ENCODE results near the gene NPTXR. TPM values are rescaled to one million over a fixed set of nuclear protein-coding genes. Genes with fewer than 3 reads are reported as not detected.

Gene NPTXR
- total and polyA plus RNA-seq, 10 of the 15 experiments (the other 5 are each of a cell fraction or from before 2014, with no cell fraction given): 0.02 to 0.38 (median 0.07) TPM; not detected in 2

- no peak for TF ChIP-seq CUX1 (IDR thresholded peaks at IDR 0.05; ENCODE audit: insufficient replicate concordance, low read depth, low read length)
Measured at GRCh38 chr22:38826386-38826785, 17.4 kb downstream of the NPTXR start (continued).

GRCh38 chr22:38824585-38824984 lies 19.2 kb downstream of the NPTXR start:
- Histone ChIP-seq H3K4me3 (no peak overlapping the region), H3K27me3 (replicated peaks in 1 of 2; ENCODE audit: control insufficient read depth in 2 of 2, insufficient read depth in 2 of 2, low read length in 1 of 2) (peaks cover 0 to under 1% of the 10 kb centered on the region in 2 experiments; a peak in 3 of 4 replicates), H3K27ac (ENCODE audit: control insufficient read depth, insufficient read depth) (no peak overlapping the region), H3K79me2 (ENCODE audit: control insufficient read depth, insufficient read depth, low read length) (no peaks in the 10 kb centered on the region), H3K9me3 (replicated peaks; ENCODE audit: control insufficient read depth, insufficient read depth, low read length) (no peaks in the 10 kb centered on the region), H4K20me1 (ENCODE audit: control insufficient read depth, insufficient read depth) (no peaks in the 10 kb centered on the region), H3K4me1 (ENCODE audit: control insufficient read depth, insufficient read depth, low read length) (no peaks in the 10 kb centered on the region), H2AFZ (ENCODE audit: control insufficient read depth, low read depth, low read length) (no peak overlapping the region), H3K36me3 (ENCODE audit: control insufficient read depth in 2 of 2, insufficient read depth in 2 of 2, low read length in 1 of 2) (no peaks in the 10 kb centered on the region), H3K9ac (ENCODE audit: control insufficient read depth, insufficient read depth, low read length) (no peak overlapping the region), H3K4me2 (ENCODE audit: control insufficient read depth, insufficient read depth) (no peak overlapping the region)
- ChIA-PET CTCF (interaction anchor here (0.6 kb wide), 1 partner anchor 242 kb away, joined by 3 read pairs; no protein-coding TSS in a partner anchor), RAD21 (ENCODE audit: unreplicated experiment) (no interaction called here), POLR2A (no interaction called here), SMC1A (ENCODE audit: uncharacterized antibody, unreplicated experiment) (no interaction called here)
- TF ChIP-seq CTCF (IDR thresholded peaks at IDR 0.05 in 2 of 3, conservative IDR thresholded peaks at IDR 0.05 in 1 of 3; ENCODE audit: control insufficient read depth in 2 of 3, extremely low read depth in 1 of 3, insufficient read depth in 1 of 3, low read depth in 3 of 3, low read length in 3 of 3): peak; percentile 20 to 34 (median 23); a peak in 2 of 6 replicates
- TF ChIP-seq KAT2A (conservative IDR thresholded peaks at IDR 0.05; ENCODE audit: control insufficient read depth, low read depth, low read length): no peak
- TF ChIP-seq REST (IDR thresholded peaks at IDR 0.05; ENCODE audit: low read depth, low read length): peak; percentile 98
- in situ Hi-C loops (cut with MboI) (no loop called here), intact Hi-C loops (cut with micrococcal nuclease; ENCODE audit: unreplicated experiment) (no loop called here)
- peak; percentile 87 for ATAC-seq
- WGBS (ENCODE audit: insufficient coverage, insufficient replicate concordance, low lambda C conversion rate, missing lambda C conversion rate): 7% methylated on average over 4 of the region's 4 CpGs
- no TSS peak for BruUV-seq (replicated peaks)
- DNase-seq (ENCODE audit: low read depth, low spot score): no peak
- FAIRE-seq: no peak

Measured in GM12878 (cell line).